RWPE2 (cell line): ENCODE data around the gene AGRP.

Experiments
- ATAC-seq: fragments of 200-7000 bp; cut with Tn5 transposase; 3 replicates; pipeline ENCODE4 v1.9.1; 2021; ENCODE audit warnings: low read depth
- DNase-seq: peaks from one replicate; pipeline ENCODE4 v3.0.0-alpha.2; 2020; ENCODE audit warnings: low spot score
- H3K27ac ChIP-seq: fragments of 450-650 bp; 2 replicates; pipeline ENCODE4 v1.5.1; 2017; ENCODE audit warnings: mild to moderate bottlenecking; ENCODE audit not compliant: poor library complexity, severe bottlenecking
- H3K27me3 ChIP-seq: fragments of 250-450 bp; sonication (Bioruptor Pico); 2 replicates; pipeline ENCODE4 v1.5.1; 2021; ENCODE audit warnings: mild to moderate bottlenecking, moderate library complexity; ENCODE audit not compliant: insufficient read depth, poor library complexity, severe bottlenecking
- H3K36me3 ChIP-seq: fragments of 250-450 bp; sonication (Bioruptor Pico); 2 replicates; pipeline ENCODE4 v1.5.1; 2020; ENCODE audit warnings: low read depth, mild to moderate bottlenecking, moderate library complexity
- H3K4me1 ChIP-seq: fragments of 250-450 bp; sonication (Bioruptor Pico); 2 replicates; pipeline ENCODE4 v1.5.1; 2021; ENCODE audit warnings: mild to moderate bottlenecking, moderate library complexity; ENCODE audit not compliant: insufficient read depth, poor library complexity, severe bottlenecking
- H3K4me3 ChIP-seq: fragments of 250-450 bp; sonication (Bioruptor Pico); 2 replicates; pipeline ENCODE4 v1.5.1; 2021; ENCODE audit warnings: mild to moderate bottlenecking, moderate library complexity; ENCODE audit not compliant: severe bottlenecking
- H3K9me3 ChIP-seq: fragments of 250-450 bp; sonication (Bioruptor Pico); 2 replicates; pipeline ENCODE4 v1.5.1; 2021; ENCODE audit warnings: mild to moderate bottlenecking, moderate library complexity; ENCODE audit not compliant: severe bottlenecking
- CTCF ChIP-seq: fragments of 450-650 bp; IDR thresholded peaks from one replicate; pipeline ENCODE4 v1.5.1; 2017; ENCODE audit warnings: mild to moderate bottlenecking, moderate library complexity; ENCODE audit not compliant: poor library complexity, severe bottlenecking

Gene AGRP

DNA sequence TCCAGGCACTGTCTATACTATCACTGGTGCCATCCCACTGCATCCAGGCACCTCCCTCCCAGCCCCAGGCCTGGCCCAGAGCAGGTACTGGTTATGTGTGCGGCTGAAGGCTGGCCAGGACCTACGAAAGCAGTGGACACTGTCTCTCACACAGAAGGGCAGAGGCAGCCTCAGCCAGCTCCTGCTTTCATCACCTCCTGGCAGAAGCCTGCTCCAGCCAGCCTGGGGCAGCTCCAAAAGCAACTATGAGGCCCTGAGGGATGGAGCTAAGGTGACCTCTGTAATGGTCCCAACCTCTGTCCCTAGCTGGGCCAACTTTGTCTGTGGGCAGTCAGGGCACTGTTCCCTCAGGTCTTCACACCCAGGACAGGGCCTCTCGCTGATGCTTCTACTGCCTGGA, 33.6 kb downstream of the AGRP start:
- no peak for TF ChIP-seq CTCF
- H3K4me3 ChIP-seq, result no peak overlapping the region

GRCh38 chr16:67449336-67449735, 34.0 kb downstream of the AGRP start:
- Histone ChIP-seq H3K36me3 (peaks cover 7% of the 10 kb centered on the region), H3K9me3 (no peaks in the 10 kb centered on the region), H3K4me1 (no peaks in the 10 kb centered on the region), H3K27me3 (no peaks in the 10 kb centered on the region), H3K27ac (no peak overlapping the region), H3K4me3 (no peak overlapping the region)
- TF ChIP-seq CTCF, result no peak
- DNase-seq, result no peak
- ATAC-seq, result no peak

More for the DNA sequence above, 33.6 kb downstream of the AGRP start:
- Histone ChIP-seq H3K27me3 (no peaks in the 10 kb centered on the region), H3K36me3 (peaks cover 7% of the 10 kb centered on the region), H3K9me3 (no peaks in the 10 kb centered on the region), H3K4me1 (no peaks in the 10 kb centered on the region), H3K27ac (no peak overlapping the region)
- DNase-seq, result no peak
- no peak for ATAC-seq

GRCh38 chr16:67448580-67448979, 34.8 kb downstream of the AGRP start:
- DNase-seq (no peak), ATAC-seq (no peak)
- no peak overlapping the region for H3K27ac ChIP-seq
- TF ChIP-seq CTCF, result no peak
- no peaks in the 10 kb centered on the region for H3K27me3 ChIP-seq
- no peaks in the 10 kb centered on the region for H3K4me1 ChIP-seq
- H3K9me3 ChIP-seq, result no peaks in the 10 kb centered on the region
- H3K36me3 ChIP-seq, result peaks cover 7% of the 10 kb centered on the region
- no peak overlapping the region for H3K4me3 ChIP-seq

GRCh38 chr16:67447508-67448076, 35.8 kb downstream of the AGRP start:
- DNase-seq, result no peak

More at GRCh38 chr16:67447508-67448076, 35.8 kb downstream of the AGRP start:
- H3K27me3 ChIP-seq, result no peaks in the 10 kb centered on the region
- peaks cover 10% of the 10 kb centered on the region for H3K36me3 ChIP-seq
- TF ChIP-seq CTCF, result peak; percentile 34
- no peaks in the 10 kb centered on the region for H3K4me1 ChIP-seq
- no peak overlapping the region for H3K27ac ChIP-seq
- ATAC-seq, result no peak; the same call in 2 of the 3 replicates
- H3K4me3 ChIP-seq, result no peak overlapping the region
- no peaks in the 10 kb centered on the region for H3K9me3 ChIP-seq
